Progenitor cell of endocrine pancreas (in vitro differentiated cells): ENCODE data around the gene BZW1. TPM values are rescaled to one million over a fixed set of nuclear protein-coding genes. Genes with fewer than 3 reads are reported as not detected.

Source experiments
- DNase-seq: peaks from one replicate; pipeline ENCODE4 v3.0.0; 2021; ENCODE audit warnings: low spot score; ENCODE audit not compliant: unreplicated experiment
- H3K27ac Mint-ChIP-seq: 2 replicates; pipeline ENCODE4 v1.8.0; 2021; ENCODE audit warnings: mild to moderate bottlenecking, moderate library complexity, mixed read lengths
- H3K27me3 Mint-ChIP-seq: 2 replicates; pipeline ENCODE4 v1.8.0; 2021; ENCODE audit warnings: mixed read lengths
- H3K36me3 Mint-ChIP-seq: 2 replicates; pipeline ENCODE4 v1.8.0; 2022; ENCODE audit warnings: mixed read lengths; ENCODE audit not compliant: insufficient read depth
- H3K4me1 Mint-ChIP-seq: 2 replicates; pipeline ENCODE4 v1.8.0; 2021; ENCODE audit warnings: low read depth, mixed read lengths
- H3K4me3 Mint-ChIP-seq: 2 replicates; pipeline ENCODE4 v1.8.0; 2021; ENCODE audit warnings: low read depth, mild to moderate bottlenecking, moderate library complexity, mixed read lengths
- H3K9me3 Mint-ChIP-seq: 2 replicates; pipeline ENCODE4 v1.8.0; 2021; ENCODE audit warnings: low read depth, mixed read lengths
- total RNA-seq: library from RNA; stranded (reverse); gene quantifications from 2 replicates; pipeline ENCODE4 v1.2.1, GENCODE V29; 2021
- TF ChIP-seq, protein P1 (sequence below): fragments of 200-600 bp; sonication (generic); IDR thresholded peaks from one replicate; pipeline ENCODE4 v1.5.0; 2021; ENCODE audit warnings: antibody characterized with exemption, mild to moderate bottlenecking; ENCODE audit not compliant: unreplicated experiment

Gene BZW1
- total RNA-seq, 1 donor from 2014 or later: 246 TPM

DNA sequence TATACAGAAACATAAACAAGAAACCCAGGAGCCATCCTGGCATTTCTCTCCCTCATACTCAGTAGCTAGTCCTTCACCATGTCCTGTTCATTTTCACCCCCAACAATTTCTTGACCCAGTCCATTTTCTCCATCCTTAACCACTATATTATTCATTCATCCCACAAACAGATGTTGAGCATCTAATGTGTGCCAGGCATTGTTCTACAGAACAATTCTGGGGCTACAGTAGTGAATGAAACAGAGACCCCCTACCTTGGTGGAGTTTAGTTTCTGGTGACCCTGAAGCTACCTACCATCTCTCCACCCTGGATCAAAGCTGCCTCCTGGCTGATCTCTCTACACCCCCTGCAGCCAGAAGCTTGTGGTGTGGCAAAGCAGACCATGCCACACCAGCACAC is 27.5 kb upstream of the BZW1 start:
- no peak overlapping the region for H3K27ac Mint-ChIP-seq
- no peak for DNase-seq
- TF ChIP-seq, protein P1, sequence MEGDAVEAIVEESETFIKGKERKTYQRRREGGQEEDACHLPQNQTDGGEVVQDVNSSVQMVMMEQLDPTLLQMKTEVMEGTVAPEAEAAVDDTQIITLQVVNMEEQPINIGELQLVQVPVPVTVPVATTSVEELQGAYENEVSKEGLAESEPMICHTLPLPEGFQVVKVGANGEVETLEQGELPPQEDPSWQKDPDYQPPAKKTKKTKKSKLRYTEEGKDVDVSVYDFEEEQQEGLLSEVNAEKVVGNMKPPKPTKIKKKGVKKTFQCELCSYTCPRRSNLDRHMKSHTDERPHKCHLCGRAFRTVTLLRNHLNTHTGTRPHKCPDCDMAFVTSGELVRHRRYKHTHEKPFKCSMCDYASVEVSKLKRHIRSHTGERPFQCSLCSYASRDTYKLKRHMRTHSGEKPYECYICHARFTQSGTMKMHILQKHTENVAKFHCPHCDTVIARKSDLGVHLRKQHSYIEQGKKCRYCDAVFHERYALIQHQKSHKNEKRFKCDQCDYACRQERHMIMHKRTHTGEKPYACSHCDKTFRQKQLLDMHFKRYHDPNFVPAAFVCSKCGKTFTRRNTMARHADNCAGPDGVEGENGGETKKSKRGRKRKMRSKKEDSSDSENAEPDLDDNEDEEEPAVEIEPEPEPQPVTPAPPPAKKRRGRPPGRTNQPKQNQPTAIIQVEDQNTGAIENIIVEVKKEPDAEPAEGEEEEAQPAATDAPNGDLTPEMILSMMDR: no peak
- H3K4me3 Mint-ChIP-seq: no peak overlapping the region
- peaks cover 5% of the 10 kb centered on the region for H3K4me1 Mint-ChIP-seq
- no peaks in the 10 kb centered on the region for H3K36me3 Mint-ChIP-seq
- peaks cover 7% of the 10 kb centered on the region for H3K27me3 Mint-ChIP-seq
- H3K9me3 Mint-ChIP-seq: no peaks in the 10 kb centered on the region

DNA sequence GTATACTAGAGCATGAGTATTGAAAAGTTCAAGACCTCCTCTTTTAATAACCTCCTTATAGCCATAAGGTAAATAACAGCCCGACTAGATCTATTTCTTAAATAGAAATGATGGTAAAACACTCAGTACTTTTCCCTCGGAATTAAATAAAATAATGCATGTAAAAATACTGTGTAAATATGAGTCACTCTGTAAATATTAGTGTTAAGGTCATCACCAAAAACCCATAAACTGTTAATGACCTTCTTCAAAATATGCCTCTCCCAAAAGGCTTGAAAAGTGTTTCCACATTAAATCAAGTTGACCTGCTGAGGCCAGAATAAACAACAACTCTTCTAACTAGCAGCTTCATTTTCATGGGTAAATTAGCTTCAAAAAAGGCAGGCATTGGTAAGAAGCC is 25.3 kb upstream of the BZW1 start:
- Mint-ChIP-seq H3K27ac (no peak overlapping the region), H3K9me3 (no peaks in the 10 kb centered on the region), H3K27me3 (peaks cover 5% of the 10 kb centered on the region), H3K36me3 (no peaks in the 10 kb centered on the region), H3K4me3 (no peak overlapping the region), H3K4me1 (peaks cover 16% of the 10 kb centered on the region)
- DNase-seq: no peak
- TF ChIP-seq, protein P1: no peak

GRCh38 chr2:200786826-200787225 is 24.9 kb upstream of the BZW1 start:
- no peak overlapping the region for H3K27ac Mint-ChIP-seq
- no peak overlapping the region for H3K4me3 Mint-ChIP-seq

GRCh38 chr2:200787351-200788120 is 24.2 kb upstream of the BZW1 start:
- TF ChIP-seq, protein P1: no peak
- no peak for DNase-seq
- Mint-ChIP-seq H3K27me3 (peaks cover 5% of the 10 kb centered on the region), H3K4me1 (peaks cover 21% of the 10 kb centered on the region), H3K4me3 (no peak overlapping the region), H3K9me3 (no peaks in the 10 kb centered on the region), H3K36me3 (no peaks in the 10 kb centered on the region), H3K27ac (no peak overlapping the region)

More at GRCh38 chr2:200786826-200787225, 24.9 kb upstream of the BZW1 start:
- peaks cover 5% of the 10 kb centered on the region for H3K27me3 Mint-ChIP-seq
- TF ChIP-seq, protein P1: no peak
- H3K36me3 Mint-ChIP-seq: no peaks in the 10 kb centered on the region
- DNase-seq: no peak
- H3K9me3 Mint-ChIP-seq: no peaks in the 10 kb centered on the region
- H3K4me1 Mint-ChIP-seq: peaks cover 18% of the 10 kb centered on the region

- DNase-seq: no peak
- no peak overlapping the region for H3K27ac Mint-ChIP-seq
- no peak overlapping the region for H3K4me3 Mint-ChIP-seq
- TF ChIP-seq, protein P1: no peak
- H3K27me3 Mint-ChIP-seq: peaks cover 5% of the 10 kb centered on the region
- no peaks in the 10 kb centered on the region for H3K36me3 Mint-ChIP-seq
- no peaks in the 10 kb centered on the region for H3K9me3 Mint-ChIP-seq
- H3K4me1 Mint-ChIP-seq: peaks cover 22% of the 10 kb centered on the region
Measured at GRCh38 chr2:200788121-200788718, 23.5 kb upstream of the BZW1 start.
